Endodermal cell (in vitro differentiated cells): ENCODE data around the gene MBOAT1. TPM values are rescaled to one million over a fixed set of nuclear protein-coding genes. Genes with fewer than 3 reads are reported as not detected.
"Not testable (repeated sequence)": the region's sequence is repeated elsewhere in the genome, so short reads cannot be mapped to it uniquely, and the experiment has no call there.

Experiments
- DNase-seq: peaks from one replicate; pipeline ENCODE4 v3.0.0-alpha.2; 2017
- H3K27ac ChIP-seq: 2 replicates; pipeline ENCODE4 v1.5.1; 2013; ENCODE audit warnings: mild to moderate bottlenecking, low read depth, low read length, moderate library complexity
- H3K27me3 ChIP-seq: 2 replicates; pipeline ENCODE4 v1.6.1; 2013; ENCODE audit warnings: mild to moderate bottlenecking, low read length, moderate library complexity; ENCODE audit not compliant: insufficient read depth, control insufficient read depth, poor library complexity, severe bottlenecking
- H3K36me3 ChIP-seq: 2 replicates; pipeline ENCODE4 v1.7.0; 2013; ENCODE audit warnings: mild to moderate bottlenecking, low read length, moderate library complexity; ENCODE audit not compliant: control insufficient read depth, insufficient read depth
- H3K4me1 ChIP-seq: one replicate; pipeline ENCODE4 v1.7.0; 2013; ENCODE audit warnings: low read length; ENCODE audit not compliant: control insufficient read depth, insufficient read depth
- H3K4me3 ChIP-seq: 2 replicates; pipeline ENCODE4 v1.5.1; 2013; ENCODE audit warnings: mild to moderate bottlenecking, low read length, moderate library complexity
- H3K9ac ChIP-seq: 2 replicates; pipeline ENCODE4 v1.6.1; 2013; ENCODE audit warnings: mild to moderate bottlenecking, low read length, moderate library complexity; ENCODE audit not compliant: poor library complexity, severe bottlenecking; ENCODE audit errors: extremely low read depth
- H3K9me3 ChIP-seq: 2 replicates; pipeline ENCODE4 v1.6.1; 2013; ENCODE audit warnings: mild to moderate bottlenecking, low read length, moderate library complexity; ENCODE audit not compliant: control insufficient read depth
- H3K27ac Mint-ChIP-seq: 2 replicates; pipeline ENCODE4 v1.8.0; 2020; ENCODE audit warnings: mixed read lengths
- H3K27me3 Mint-ChIP-seq: 2 replicates; pipeline ENCODE4 v1.8.0; 2021; ENCODE audit warnings: mild to moderate bottlenecking, mixed read lengths; ENCODE audit not compliant: insufficient read depth
- H3K36me3 Mint-ChIP-seq: 2 replicates; pipeline ENCODE4 v1.8.0; 2020; ENCODE audit warnings: low read depth, mixed read lengths
- H3K4me1 Mint-ChIP-seq: 2 replicates; pipeline ENCODE4 v1.8.0; 2020; ENCODE audit warnings: mixed read lengths
- H3K4me3 Mint-ChIP-seq: 2 replicates; pipeline ENCODE4 v1.8.0; 2020; ENCODE audit warnings: mild to moderate bottlenecking, moderate library complexity, mixed read lengths
- H3K9me3 Mint-ChIP-seq: 2 replicates; pipeline ENCODE4 v1.8.0; 2020; ENCODE audit warnings: mild to moderate bottlenecking, mixed read lengths
- WGBS, 2 experiments: methylation state at CpG; one replicate each; pipeline versions ENCODE4 v1.1.5 to v1.1.7; 2013; ENCODE audit warnings: missing lambda C conversion rate in 2 of 2, mixed read lengths in 1 of 2; ENCODE audit not compliant: insufficient coverage in 1 of 2, insufficient read length in 1 of 2; 5-methylcytosine and 5-hydroxymethylcytosine counted together
- total RNA-seq, 2 donors: library from RNA; stranded (reverse); fragmentation: NEBNext Ultra II Directional in 1 of 2; extraction: Animal tissue kit (Norgen Biotek cat#: 25700) in 1 of 2; gene quantifications; 2 replicates in 1 of 2; 3 replicates in 1 of 2; pipeline ENCODE4 v1.2.1, GENCODE V29; 2021
- TF ChIP-seq, protein P1 (sequence below): fragments of 200-600 bp; sonication (generic); conservative IDR thresholded peaks from 2 replicates; pipeline ENCODE4 v1.5.0; 2021; ENCODE audit warnings: antibody characterized with exemption, mild to moderate bottlenecking

The MBOAT1 gene
- total RNA-seq, 2 donors from 2014 or later, result 7.7 to 9.4 TPM

DNA sequence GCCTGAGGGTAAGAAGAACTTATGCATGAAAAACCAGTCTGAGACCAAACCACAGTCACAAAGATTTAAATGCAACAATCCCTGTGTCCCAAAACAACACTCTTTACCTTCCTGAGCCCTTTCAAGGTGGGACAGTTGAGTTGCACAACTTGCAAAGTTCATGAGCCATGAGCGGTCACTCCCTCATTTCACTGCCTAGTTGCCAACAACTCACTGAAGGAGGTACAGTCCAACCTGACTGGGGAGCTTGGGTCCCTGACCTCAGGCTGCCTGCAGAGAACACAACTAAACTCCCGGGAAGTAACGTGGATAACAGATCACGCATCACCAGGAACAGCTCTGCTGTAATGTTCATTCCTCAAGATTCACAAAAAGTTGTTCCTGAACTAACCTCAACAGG lies 69.4 kb downstream of the MBOAT1 start:
- Histone ChIP-seq H3K4me3 (no peak overlapping the region), H3K27ac (no peak overlapping the region), H3K27me3 (no peaks in the 10 kb centered on the region), H3K4me1 (no peaks in the 10 kb centered on the region), H3K36me3 (no peaks in the 10 kb centered on the region), H3K9me3 (no peaks in the 10 kb centered on the region), H3K9ac (no peak overlapping the region)
- Mint-ChIP-seq H3K4me3 (no peak overlapping the region), H3K9me3 (no peaks in the 10 kb centered on the region), H3K4me1 (no peaks in the 10 kb centered on the region), H3K36me3 (peaks cover 12% of the 10 kb centered on the region), H3K27me3 (no peaks in the 10 kb centered on the region), H3K27ac (no peak overlapping the region)
- 95 to 96% methylated on average over 4 of the region's 4 CpGs for WGBS, 2 experiments
- DNase-seq, result no peak
- TF ChIP-seq, protein P1, sequence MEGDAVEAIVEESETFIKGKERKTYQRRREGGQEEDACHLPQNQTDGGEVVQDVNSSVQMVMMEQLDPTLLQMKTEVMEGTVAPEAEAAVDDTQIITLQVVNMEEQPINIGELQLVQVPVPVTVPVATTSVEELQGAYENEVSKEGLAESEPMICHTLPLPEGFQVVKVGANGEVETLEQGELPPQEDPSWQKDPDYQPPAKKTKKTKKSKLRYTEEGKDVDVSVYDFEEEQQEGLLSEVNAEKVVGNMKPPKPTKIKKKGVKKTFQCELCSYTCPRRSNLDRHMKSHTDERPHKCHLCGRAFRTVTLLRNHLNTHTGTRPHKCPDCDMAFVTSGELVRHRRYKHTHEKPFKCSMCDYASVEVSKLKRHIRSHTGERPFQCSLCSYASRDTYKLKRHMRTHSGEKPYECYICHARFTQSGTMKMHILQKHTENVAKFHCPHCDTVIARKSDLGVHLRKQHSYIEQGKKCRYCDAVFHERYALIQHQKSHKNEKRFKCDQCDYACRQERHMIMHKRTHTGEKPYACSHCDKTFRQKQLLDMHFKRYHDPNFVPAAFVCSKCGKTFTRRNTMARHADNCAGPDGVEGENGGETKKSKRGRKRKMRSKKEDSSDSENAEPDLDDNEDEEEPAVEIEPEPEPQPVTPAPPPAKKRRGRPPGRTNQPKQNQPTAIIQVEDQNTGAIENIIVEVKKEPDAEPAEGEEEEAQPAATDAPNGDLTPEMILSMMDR, result no peak

- H3K4me3 Mint-ChIP-seq, result no peak overlapping the region
- H3K9me3 Mint-ChIP-seq, result no peaks in the 10 kb centered on the region
- peaks cover 9% of the 10 kb centered on the region for H3K36me3 Mint-ChIP-seq
- no peaks in the 10 kb centered on the region for H3K9me3 ChIP-seq
- H3K27me3 Mint-ChIP-seq, result no peaks in the 10 kb centered on the region
- no peak overlapping the region for H3K27ac ChIP-seq
- H3K36me3 ChIP-seq, result no peaks in the 10 kb centered on the region
- DNase-seq, result no peak
- H3K9ac ChIP-seq, result no peak overlapping the region
- no peak overlapping the region for H3K27ac Mint-ChIP-seq
- TF ChIP-seq, protein P1, result no peak
- H3K4me1 ChIP-seq, result no peaks in the 10 kb centered on the region
- H3K4me1 Mint-ChIP-seq, result no peaks in the 10 kb centered on the region
- no peak overlapping the region for H3K4me3 ChIP-seq
- 85% methylated on average over 2 of the region's 2 CpGs; no CpG with 5 or more reads in 1 of the 2 experiments for WGBS, 2 experiments
- H3K27me3 ChIP-seq, result no peaks in the 10 kb centered on the region
Measured at GRCh38 chr6:20141931-20142330, 70.3 kb downstream of the MBOAT1 start.

DNA sequence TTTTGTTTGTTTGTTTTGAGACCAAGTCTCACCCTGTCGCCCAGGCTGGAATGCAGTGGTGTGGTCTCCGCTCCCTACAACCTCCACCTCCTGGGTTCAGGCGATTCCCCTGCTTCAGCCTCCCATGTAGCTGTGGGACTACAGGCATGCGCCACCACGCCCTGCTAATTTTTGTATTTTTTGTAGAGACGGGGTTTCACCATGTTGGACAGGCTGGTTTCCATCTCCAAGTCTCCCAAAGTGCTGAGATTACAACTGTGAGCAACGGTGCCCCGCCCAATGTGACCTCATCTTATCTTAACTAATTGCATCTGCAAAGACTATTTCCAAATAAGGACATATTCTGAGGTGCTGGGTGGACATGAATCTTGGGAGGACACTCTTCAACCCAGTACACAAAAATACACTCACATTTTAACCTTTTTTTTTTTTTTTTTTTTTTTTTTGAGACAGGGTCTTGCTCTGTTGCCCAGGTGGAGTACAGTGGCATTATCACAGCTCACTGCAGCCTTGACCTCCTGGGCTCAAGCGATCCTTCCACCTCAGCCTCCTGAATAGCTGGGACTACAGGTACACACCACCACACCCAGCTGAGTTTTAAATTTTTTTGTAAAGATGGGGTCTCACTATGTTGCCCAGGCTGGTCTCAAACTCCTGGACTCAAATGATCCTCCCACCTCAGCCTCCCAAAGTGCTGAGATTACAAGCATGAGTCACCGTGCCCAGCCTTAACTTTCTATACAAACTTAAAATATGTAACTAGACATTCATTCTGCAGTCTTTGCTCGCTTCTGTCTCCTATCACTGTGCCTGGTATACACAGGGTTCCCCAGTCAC lies 72.9 kb downstream of the MBOAT1 start:
- H3K4me1 Mint-ChIP-seq, H3K4me1 ChIP-seq, DNase-seq, H3K27ac ChIP-seq, H3K36me3 Mint-ChIP-seq, H3K27ac Mint-ChIP-seq, H3K9me3 Mint-ChIP-seq, H3K36me3 ChIP-seq, H3K27me3 Mint-ChIP-seq, H3K4me3 ChIP-seq, H3K27me3 ChIP-seq, H3K9ac ChIP-seq, H3K4me3 Mint-ChIP-seq, H3K9me3 ChIP-seq: not testable (repeated sequence)
- WGBS, 2 experiments, result 94 to 96% methylated on average over 9 to 11 of the region's 11 CpGs
